ENCODE measurements around the gene CLTCL1. TPM values are rescaled to one million over a fixed set of nuclear protein-coding genes. Genes with fewer than 3 reads are reported as not detected.
A peak's percentile ranks its signal among the peaks of the same experiment; 100 is the strongest.

The CLTCL1 gene
- total RNA-seq, 2 donors from 2014 or later = 12.1 to 26.2 TPM

GRCh38 chr22:19143967-19144400 is 147.5 kb downstream of the CLTCL1 start:
- TF ChIP-seq CTCF (IDR thresholded peaks at IDR 0.05) (no peak), POLR2AphosphoS5 (IDR thresholded peaks at IDR 0.05) (no peak), POLR2A (IDR thresholded peaks at IDR 0.05) (no peak)
- Histone ChIP-seq H3K36me3 (peaks cover 0 to 9% of the 10 kb centered on the region in 2 donors), H3K27me3 (replicated peaks; ENCODE audit: insufficient read depth) (peaks cover 4% of the 10 kb centered on the region), H3K9me3 (no peaks in the 10 kb centered on the region), H3K4me1 (replicated peaks) (peaks cover 3% of the 10 kb centered on the region), H3K27ac (peak overlapping the region; percentile 53 to 63), H3K4me3 (peak overlapping the region; percentile 63 to 64)
- intact Hi-C loops (cut with DNase I) = loop anchor here (10.0 kb wide), 1 partner anchor 331 kb away; the partner anchor contains the start of genes CDC45 and UFD1
- WGBS = 4% methylated on average over 17 of the region's 17 CpGs
- no peak for DNase-seq (ENCODE audit: low spot score)

- Histone ChIP-seq H3K9me3 (no peaks in the 10 kb centered on the region), H3K27ac (no peak overlapping the region), H3K4me3 (no peak overlapping the region), H3K27me3 (replicated peaks; ENCODE audit: insufficient read depth) (no peaks in the 10 kb centered on the region), H3K36me3 (peaks cover 0 to 13% of the 10 kb centered on the region in 2 donors), H3K4me1 (replicated peaks) (peaks cover 3% of the 10 kb centered on the region)
- TF ChIP-seq CTCF (IDR thresholded peaks at IDR 0.05) (no peak), POLR2AphosphoS5 (IDR thresholded peaks at IDR 0.05) (no peak), POLR2A (IDR thresholded peaks at IDR 0.05) (no peak)
- intact Hi-C loops (cut with DNase I) = loop anchor here (10.0 kb wide), 1 partner anchor 332 kb away; the partner anchor contains the start of genes CDC45 and UFD1
- no peak for DNase-seq (ENCODE audit: low spot score)
- 89% methylated on average over 5 of the region's 5 CpGs for WGBS
Observed at GRCh38 chr22:19143212-19143611, 148.3 kb downstream of the CLTCL1 start.

GRCh38 chr22:19142394-19142793 is 149.1 kb downstream of the CLTCL1 start:
- WGBS = 97% methylated on average over 9 of the region's 9 CpGs
- H3K4me1 ChIP-seq (replicated peaks) = peaks cover 3% of the 10 kb centered on the region
- intact Hi-C loops (cut with DNase I) = loop anchor here (10.0 kb wide), 1 partner anchor 332 kb away; the partner anchor contains the start of genes CDC45 and UFD1
- no peak for TF ChIP-seq POLR2AphosphoS5 (IDR thresholded peaks at IDR 0.05)
- no peak for TF ChIP-seq POLR2A (IDR thresholded peaks at IDR 0.05)
- TF ChIP-seq CTCF (IDR thresholded peaks at IDR 0.05) = no peak
- H3K4me3 ChIP-seq = no peak overlapping the region
- peaks cover 0 to 13% of the 10 kb centered on the region in 2 donors for H3K36me3 ChIP-seq
- no peak for DNase-seq (ENCODE audit: low spot score)
- H3K27ac ChIP-seq = no peak overlapping the region
- no peaks in the 10 kb centered on the region for H3K9me3 ChIP-seq
- H3K27me3 ChIP-seq (replicated peaks; ENCODE audit: insufficient read depth) = no peaks in the 10 kb centered on the region

GRCh38 chr22:19139974-19140373 is 151.5 kb downstream of the CLTCL1 start:
- no peak for DNase-seq (ENCODE audit: low spot score)
- no peak overlapping the region for H3K27ac ChIP-seq
- intact Hi-C loops (cut with DNase I) = loop anchor here (10.0 kb wide), 1 partner anchor 335 kb away; the partner anchor contains the start of genes CDC45 and UFD1
- H3K36me3 ChIP-seq = peaks cover 0 to 18% of the 10 kb centered on the region in 2 donors
- peaks cover 3% of the 10 kb centered on the region for H3K4me1 ChIP-seq (replicated peaks)
- TF ChIP-seq CTCF (IDR thresholded peaks at IDR 0.05) (no peak), POLR2AphosphoS5 (IDR thresholded peaks at IDR 0.05) (no peak), POLR2A (IDR thresholded peaks at IDR 0.05) (no peak)
- no peaks in the 10 kb centered on the region for H3K9me3 ChIP-seq
- H3K4me3 ChIP-seq = no peak overlapping the region
- no peaks in the 10 kb centered on the region for H3K27me3 ChIP-seq (replicated peaks; ENCODE audit: insufficient read depth)
- WGBS = 88% methylated on average over 5 of the region's 5 CpGs

GRCh38 chr22:19139001-19139356 is 152.5 kb downstream of the CLTCL1 start:
- H3K27me3 ChIP-seq (replicated peaks; ENCODE audit: insufficient read depth) = no peaks in the 10 kb centered on the region
- no peak overlapping the region for H3K4me3 ChIP-seq
- no peak for DNase-seq (ENCODE audit: low spot score)
- H3K9me3 ChIP-seq = no peaks in the 10 kb centered on the region
- peaks cover 0 to 27% of the 10 kb centered on the region in 2 donors for H3K36me3 ChIP-seq
- intact Hi-C loops (cut with DNase I) = no loop called here
- 96% methylated on average over 9 of the region's 9 CpGs for WGBS
- H3K4me1 ChIP-seq (replicated peaks) = peaks cover 3% of the 10 kb centered on the region
- H3K27ac ChIP-seq = no peak overlapping the region
- TF ChIP-seq POLR2A (IDR thresholded peaks at IDR 0.05) = no peak

Measured in prostate gland (tissue), 2 donors.